SK-N-SH treated with all-trans-retinoic acid at 6 μM for 48 hours (cell line): ENCODE measurements around the gene ZNF136.

Experiments used
- ATAC-seq: fragments of 200-7000 bp; cut with Tn5 transposase; 3 replicates; pipeline ENCODE4 v1.9.1; 2020; ENCODE audit warnings: mild to moderate bottlenecking, moderate library complexity
- ARNTL ChIP-seq: fragments of 450-650 bp; formaldehyde crosslinking; IDR thresholded peaks from 2 replicates; pipeline ENCODE4 v1.5.0; 2020; ENCODE audit warnings: low read depth, mild to moderate bottlenecking, moderate library complexity, borderline replicate concordance
- BACH2 ChIP-seq: fragments of 250-450 bp; sonication (Bioruptor Pico); IDR thresholded peaks from 2 replicates; pipeline ENCODE4 v1.9.0; 2021; ENCODE audit warnings: mild to moderate bottlenecking, borderline replicate concordance
- CREB5 ChIP-seq: fragments of 250-450 bp; sonication (Bioruptor Pico); IDR thresholded peaks from 2 replicates; pipeline ENCODE4 v1.5.1; 2020; ENCODE audit warnings: low read depth, mild to moderate bottlenecking, moderate library complexity
- CSDC2 ChIP-seq: fragments of 250-450 bp; sonication (Bioruptor Pico); IDR thresholded peaks from 2 replicates; pipeline ENCODE4 v1.5.0; 2020; ENCODE audit warnings: mild to moderate bottlenecking, moderate library complexity
- CSRNP3 ChIP-seq: fragments of 250-450 bp; sonication (Bioruptor Pico); IDR thresholded peaks from 2 replicates; pipeline ENCODE4 v1.5.1; 2021; ENCODE audit warnings: mild to moderate bottlenecking, moderate library complexity
- ESRRG ChIP-seq: fragments of 250-450 bp; sonication (Bioruptor Pico); IDR thresholded peaks from 2 replicates; pipeline ENCODE4 v1.6.1; 2021; ENCODE audit warnings: mild to moderate bottlenecking
- GLIS3 ChIP-seq: fragments of 250-450 bp; sonication (Bioruptor Pico); IDR thresholded peaks from 2 replicates; pipeline ENCODE4 v1.5.0; 2020; ENCODE audit warnings: mild to moderate bottlenecking, moderate library complexity
- OSR1 ChIP-seq: fragments of 250-450 bp; sonication (Bioruptor Pico); IDR thresholded peaks from 2 replicates; pipeline ENCODE4 v1.8.0; 2022; ENCODE audit warnings: moderate library complexity, mild to moderate bottlenecking, inconsistent platforms
- PATZ1 ChIP-seq: fragments of 250-450 bp; sonication (Bioruptor Pico); IDR thresholded peaks from 2 replicates; pipeline ENCODE4 v1.8.0; 2020; ENCODE audit warnings: mild to moderate bottlenecking, moderate library complexity, borderline replicate concordance
- PPARA ChIP-seq: fragments of 250-450 bp; sonication (Bioruptor Pico); IDR thresholded peaks from 2 replicates; pipeline ENCODE4 v1.5.0; 2020; ENCODE audit warnings: mild to moderate bottlenecking, borderline replicate concordance
- RARB ChIP-seq: fragments of 250-450 bp; sonication (Bioruptor Pico); IDR thresholded peaks from 2 replicates; pipeline ENCODE4 v1.8.0; 2021; ENCODE audit warnings: mild to moderate bottlenecking, moderate library complexity
- TCF4 ChIP-seq: fragments of 250-450 bp; sonication (Bioruptor Pico); IDR thresholded peaks from 2 replicates; pipeline ENCODE4 v1.8.0; 2021; ENCODE audit warnings: mild to moderate bottlenecking, moderate library complexity, borderline replicate concordance
- TOX ChIP-seq: fragments of 250-450 bp; sonication (Bioruptor Pico); IDR thresholded peaks from 2 replicates; pipeline ENCODE4 v1.8.0; 2021; ENCODE audit warnings: mild to moderate bottlenecking, moderate library complexity, borderline replicate concordance
- ZC3H10 ChIP-seq: fragments of 250-450 bp; sonication (Bioruptor Pico); IDR thresholded peaks from 2 replicates; pipeline ENCODE4 v1.5.1; 2021; ENCODE audit warnings: mild to moderate bottlenecking, moderate library complexity
- ZFP3 ChIP-seq: fragments of 250-450 bp; sonication (Bioruptor Pico); IDR thresholded peaks from 2 replicates; pipeline ENCODE4 v1.5.0; 2020; ENCODE audit warnings: mild to moderate bottlenecking, moderate library complexity
- ZFP30 ChIP-seq: fragments of 450-650 bp; formaldehyde crosslinking; IDR thresholded peaks from 2 replicates; pipeline ENCODE4 v1.5.0; 2022; ENCODE audit warnings: mild to moderate bottlenecking, moderate library complexity
- ZNF565 ChIP-seq: fragments of 450-650 bp; formaldehyde crosslinking; conservative IDR thresholded peaks from 2 replicates; pipeline ENCODE4 v1.5.0; 2020; ENCODE audit warnings: low read depth, mild to moderate bottlenecking, moderate library complexity
- ZNF8 ChIP-seq: fragments of 450-650 bp; formaldehyde crosslinking; IDR thresholded peaks from 2 replicates; pipeline ENCODE4 v1.5.0; 2020; ENCODE audit warnings: mild to moderate bottlenecking, moderate library complexity
- TF ChIP-seq, protein P1 (sequence below): fragments of 250-450 bp; sonication (Bioruptor Pico); IDR thresholded peaks from 2 replicates; pipeline ENCODE4 v1.5.0; 2020; ENCODE audit warnings: mild to moderate bottlenecking, moderate library complexity

ZNF136 gene

DNA sequence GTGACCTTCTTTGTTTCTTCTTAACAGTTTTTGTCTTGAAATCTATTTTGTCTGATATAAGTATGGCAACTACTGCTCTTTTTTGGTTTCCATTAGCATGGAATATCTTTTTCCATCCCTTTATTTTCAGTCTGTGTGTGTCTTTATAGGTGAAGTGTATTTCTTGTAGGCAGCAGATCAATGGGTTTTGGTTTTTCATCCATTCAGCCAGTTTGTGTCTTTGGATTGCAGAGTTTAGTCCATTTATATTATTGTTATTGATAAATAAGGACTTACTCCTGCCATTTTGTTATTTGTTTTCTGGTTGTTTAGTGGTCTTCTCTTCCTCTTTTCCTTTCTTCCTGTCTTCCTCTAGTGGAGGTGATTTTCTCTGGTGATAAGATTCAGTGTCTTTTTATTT is 54.4 kb downstream of the ZNF136 start:
- ATAC-seq: no peak
- no peak for TF ChIP-seq CSDC2 (CRISPR knock-in tag)
- TF ChIP-seq ZFP3 (CRISPR knock-in tag): no peak
- no peak for TF ChIP-seq ZNF8 (CRISPR knock-in tag)
- TF ChIP-seq PATZ1 (CRISPR knock-in tag): no peak
- TF ChIP-seq CREB5 (CRISPR knock-in tag): no peak
- no peak for TF ChIP-seq TCF4 (CRISPR knock-in tag)

GRCh38 chr19:12222980-12223630 is 60.2 kb downstream of the ZNF136 start:
- TF ChIP-seq CSRNP3 (no peak), ZC3H10 (no peak), ESRRG (CRISPR knock-in tag) (no peak)

DNA sequence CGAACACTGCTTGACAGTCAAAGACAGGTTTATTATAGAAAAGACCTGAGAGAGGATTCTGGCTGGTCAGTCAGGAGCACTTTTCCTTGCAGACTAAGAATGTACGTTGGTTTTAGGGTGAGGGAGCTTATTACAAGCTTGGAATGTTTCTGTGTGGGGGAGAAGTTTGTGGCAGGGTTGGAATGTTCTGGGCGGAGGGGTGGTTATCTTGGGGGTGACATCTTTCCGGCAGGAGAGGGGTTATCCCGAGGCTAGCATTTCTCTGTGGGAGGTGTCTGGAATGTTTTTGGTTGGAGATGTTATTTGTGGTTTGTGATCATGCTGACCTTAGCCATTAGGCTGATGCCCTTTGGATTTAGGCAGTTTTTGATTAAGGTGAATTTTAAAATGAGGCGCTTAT is 61.8 kb downstream of the ZNF136 start:
- ATAC-seq: no peak
- TF ChIP-seq, protein P1, sequence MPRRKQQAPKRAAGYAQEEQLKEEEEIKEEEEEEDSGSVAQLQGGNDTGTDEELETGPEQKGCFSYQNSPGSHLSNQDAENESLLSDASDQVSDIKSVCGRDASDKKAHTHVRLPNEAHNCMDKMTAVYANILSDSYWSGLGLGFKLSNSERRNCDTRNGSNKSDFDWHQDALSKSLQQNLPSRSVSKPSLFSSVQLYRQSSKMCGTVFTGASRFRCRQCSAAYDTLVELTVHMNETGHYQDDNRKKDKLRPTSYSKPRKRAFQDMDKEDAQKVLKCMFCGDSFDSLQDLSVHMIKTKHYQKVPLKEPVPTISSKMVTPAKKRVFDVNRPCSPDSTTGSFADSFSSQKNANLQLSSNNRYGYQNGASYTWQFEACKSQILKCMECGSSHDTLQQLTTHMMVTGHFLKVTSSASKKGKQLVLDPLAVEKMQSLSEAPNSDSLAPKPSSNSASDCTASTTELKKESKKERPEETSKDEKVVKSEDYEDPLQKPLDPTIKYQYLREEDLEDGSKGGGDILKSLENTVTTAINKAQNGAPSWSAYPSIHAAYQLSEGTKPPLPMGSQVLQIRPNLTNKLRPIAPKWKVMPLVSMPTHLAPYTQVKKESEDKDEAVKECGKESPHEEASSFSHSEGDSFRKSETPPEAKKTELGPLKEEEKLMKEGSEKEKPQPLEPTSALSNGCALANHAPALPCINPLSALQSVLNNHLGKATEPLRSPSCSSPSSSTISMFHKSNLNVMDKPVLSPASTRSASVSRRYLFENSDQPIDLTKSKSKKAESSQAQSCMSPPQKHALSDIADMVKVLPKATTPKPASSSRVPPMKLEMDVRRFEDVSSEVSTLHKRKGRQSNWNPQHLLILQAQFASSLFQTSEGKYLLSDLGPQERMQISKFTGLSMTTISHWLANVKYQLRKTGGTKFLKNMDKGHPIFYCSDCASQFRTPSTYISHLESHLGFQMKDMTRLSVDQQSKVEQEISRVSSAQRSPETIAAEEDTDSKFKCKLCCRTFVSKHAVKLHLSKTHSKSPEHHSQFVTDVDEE (CRISPR knock-in tag): no peak
- TF ChIP-seq TOX (CRISPR knock-in tag) (no peak), OSR1 (CRISPR knock-in tag) (no peak), ZC3H10 (no peak), ZNF8 (CRISPR knock-in tag) (no peak), RARB (CRISPR knock-in tag) (no peak), PPARA (no peak), TCF4 (CRISPR knock-in tag) (no peak), ZNF565 (CRISPR knock-in tag) (no peak)

More at GRCh38 chr19:12222980-12223630, 60.2 kb downstream of the ZNF136 start:
- no peak for ATAC-seq

DNA sequence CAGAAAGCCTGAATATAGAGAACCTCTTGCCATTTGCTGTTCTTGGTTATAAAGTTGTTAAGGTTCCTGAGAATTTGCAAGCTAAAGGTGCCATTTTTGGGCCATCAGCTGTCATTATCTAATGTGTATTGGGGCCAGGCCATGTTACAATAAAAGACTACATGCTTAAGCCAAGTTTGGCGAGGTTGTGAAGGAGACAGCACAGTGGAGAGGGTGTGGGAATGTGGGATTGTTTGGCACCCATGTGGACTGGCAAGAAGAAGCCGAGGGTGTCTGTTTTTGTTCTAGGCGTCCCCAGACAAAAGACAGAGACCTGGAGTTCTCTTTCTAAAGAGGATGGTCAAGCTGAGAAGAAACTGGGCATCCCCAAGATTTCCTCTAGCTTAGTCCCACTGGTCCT is 67.1 kb downstream of the ZNF136 start:
- TF ChIP-seq CREB5 (CRISPR knock-in tag) (no peak), TCF4 (CRISPR knock-in tag) (no peak), ZNF8 (CRISPR knock-in tag) (no peak), ESRRG (CRISPR knock-in tag) (no peak), TOX (CRISPR knock-in tag) (no peak), ARNTL (CRISPR knock-in tag) (no peak), CSRNP3 (no peak), ZNF565 (CRISPR knock-in tag) (no peak), GLIS3 (no peak), ZFP30 (CRISPR knock-in tag) (no peak), BACH2 (no peak)
- TF ChIP-seq, protein P1 (CRISPR knock-in tag): no peak
- no peak for ATAC-seq
